Esophagus (tissue), 2 donors: ENCODE results near the gene BCL2. TPM values are rescaled to one million over a fixed set of nuclear protein-coding genes. Genes with fewer than 3 reads are reported as not detected.

Experiments used
- H3K27ac ChIP-seq, 2 donors: one replicate each; pipeline ENCODE4 v1.5.1; 2013; ENCODE audit warnings: low read depth in 2 of 2, mild to moderate bottlenecking in 2 of 2, inconsistent platforms in 1 of 2, low read length in 1 of 2, moderate library complexity in 1 of 2
- H3K27me3 ChIP-seq, 2 donors: one replicate each; pipeline ENCODE4 v1.6.1; 2013; ENCODE audit warnings: low read length in 2 of 2, control low read depth in 1 of 2, mild to moderate bottlenecking in 1 of 2; ENCODE audit not compliant: insufficient read depth in 2 of 2, control insufficient read depth in 1 of 2
- H3K36me3 ChIP-seq, 2 donors: one replicate each; pipeline ENCODE4 v1.6.1; 2013; ENCODE audit warnings: low read length in 1 of 2; ENCODE audit not compliant: control insufficient read depth in 2 of 2, insufficient read depth in 2 of 2
- H3K4me1 ChIP-seq, 2 donors: one replicate each; pipeline ENCODE4 v1.6.1; 2013; ENCODE audit warnings: low read length in 1 of 2; ENCODE audit not compliant: control insufficient read depth in 2 of 2, insufficient read depth in 2 of 2
- H3K4me3 ChIP-seq, 2 donors: one replicate each; pipeline ENCODE4 v1.5.1; 2013; ENCODE audit warnings: low read length in 2 of 2, mild to moderate bottlenecking in 2 of 2, low read depth in 1 of 2, moderate library complexity in 1 of 2
- H3K9me3 ChIP-seq, 2 donors: one replicate each; pipeline ENCODE4 v1.6.1; 2013; ENCODE audit warnings: mild to moderate bottlenecking in 2 of 2, low read depth in 1 of 2, low read length in 1 of 2, moderate library complexity in 1 of 2; ENCODE audit not compliant: control insufficient read depth in 2 of 2, insufficient read depth in 1 of 2
- WGBS, 2 donors: extraction: QIAGEN DNeasy Blood & Tissue Kit; methylation state at CpG; one replicate each; pipeline ENCODE4 v1.1.7; 2013; 5-methylcytosine and 5-hydroxymethylcytosine counted together
- polyA plus RNA-seq, 2 donors: library from polyadenylated mRNA; stranded (reverse); fragments of 200-250 nt; gene quantifications; one replicate each; pipeline ENCODE4 v1.2.3, GENCODE V29; 2013
- donor health status: healthy with polysubstance abuse.
- donor health status: Bipolar disorder and iron deficiency.

The BCL2 gene
- polyA plus RNA-seq, 2 donors: 1.3 to 1.9 TPM

DNA sequence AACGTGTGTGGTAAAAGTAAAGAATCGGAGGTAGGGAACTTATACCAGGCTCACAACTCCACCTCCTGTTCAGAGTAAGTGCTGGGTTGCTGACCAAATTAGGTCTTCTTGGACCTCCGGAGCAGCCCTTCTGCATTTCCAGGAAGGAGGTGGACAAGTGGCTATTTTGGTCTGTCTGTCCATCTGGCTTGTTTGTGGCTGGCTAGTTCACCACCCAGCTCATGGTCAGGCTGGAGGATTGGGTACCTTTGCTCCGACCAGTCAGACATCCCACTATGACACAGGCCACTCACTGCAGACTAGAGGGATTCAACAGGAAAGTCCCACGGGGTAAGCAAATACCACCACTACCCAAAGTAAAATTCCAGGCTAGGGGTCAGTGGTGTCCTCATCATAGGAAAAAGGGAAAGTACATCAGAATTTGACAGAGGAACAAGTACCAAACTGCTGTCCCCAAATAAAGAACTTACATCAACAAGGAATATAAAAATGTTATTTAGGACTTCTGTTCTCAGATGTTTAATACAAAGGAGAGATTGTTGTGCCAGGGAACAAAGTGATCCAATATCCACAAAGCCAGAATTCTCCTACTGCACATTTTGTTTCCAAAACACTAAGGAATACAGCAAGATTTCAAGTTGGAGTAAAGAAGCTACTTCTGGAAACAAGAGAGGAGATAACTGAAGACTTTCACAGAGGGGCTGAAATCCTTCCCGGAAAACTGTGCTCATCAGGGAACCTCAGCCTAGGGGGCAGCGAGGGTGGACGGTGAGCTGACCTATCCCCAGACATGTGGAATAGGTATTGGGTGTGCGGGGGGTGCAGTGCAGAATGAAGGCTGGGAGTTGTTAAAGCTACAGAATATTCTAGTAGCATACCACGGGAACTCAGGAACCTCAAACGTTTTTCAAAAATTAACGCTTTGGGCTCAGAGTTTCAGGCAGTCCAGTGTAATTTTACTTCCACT, 56.9 kb downstream of the BCL2 start:
- H3K27me3 ChIP-seq: no peaks in the 10 kb centered on the region
- H3K9me3 ChIP-seq: no peaks in the 10 kb centered on the region
- H3K4me3 ChIP-seq: no peak overlapping the region
- peaks cover 0 to 4% of the 10 kb centered on the region in 2 donors for H3K4me1 ChIP-seq
- H3K36me3 ChIP-seq: no peaks in the 10 kb centered on the region
- peak overlapping the region; percentile 70 to 71 for H3K27ac ChIP-seq
- 63% methylated on average over 12 of the region's 12 CpGs for WGBS, 2 donors

DNA sequence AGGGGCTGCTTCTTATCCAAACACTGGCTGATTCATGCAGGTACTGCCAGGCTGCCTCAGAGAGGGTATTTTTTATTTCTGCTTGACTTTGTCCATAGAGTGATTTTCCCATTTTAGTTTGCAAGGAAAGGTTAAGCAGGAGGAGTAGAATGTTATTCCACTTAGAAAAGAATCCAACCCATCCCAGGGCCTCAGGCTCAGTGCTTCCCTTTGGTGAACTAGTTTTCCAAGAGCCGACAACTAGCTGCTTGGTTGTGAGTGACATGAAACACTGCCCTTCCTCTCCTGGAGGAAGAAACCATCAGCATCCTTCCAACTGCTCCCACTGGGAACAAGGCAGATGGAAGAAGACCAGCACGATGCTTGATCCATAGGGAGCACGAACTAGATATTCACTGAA, 58.5 kb downstream of the BCL2 start:
- peak overlapping the region in 1 of 2 donors; percentile 56 for H3K27ac ChIP-seq
- no peaks in the 10 kb centered on the region for H3K27me3 ChIP-seq
- H3K4me1 ChIP-seq: peaks cover 0 to 4% of the 10 kb centered on the region in 2 donors
- no peaks in the 10 kb centered on the region for H3K9me3 ChIP-seq
- no peak overlapping the region for H3K4me3 ChIP-seq
- H3K36me3 ChIP-seq: no peaks in the 10 kb centered on the region
- 80 to 88% methylated on average over 3 of the region's 3 CpGs for WGBS, 2 donors

DNA sequence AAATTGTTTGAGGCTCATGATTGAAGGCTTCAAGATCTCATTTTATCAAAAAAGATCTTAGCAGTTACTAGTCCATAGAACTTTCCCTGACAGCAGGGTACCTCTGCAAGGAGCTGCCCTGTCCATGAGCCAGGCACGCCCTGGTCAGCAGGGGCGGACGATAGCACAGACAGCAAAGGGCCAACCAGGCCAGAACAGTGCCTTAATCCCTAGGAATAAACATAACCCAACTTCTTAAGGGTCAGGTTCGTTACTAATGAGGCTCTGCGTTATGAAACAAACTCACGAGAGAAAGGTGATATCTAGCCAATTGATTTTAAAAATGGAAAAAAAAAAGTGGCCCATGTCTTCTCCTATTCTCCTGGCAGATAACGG, 59.2 kb downstream of the BCL2 start:
- WGBS, 2 donors: 64 to 67% methylated on average over 7 of the region's 7 CpGs
- H3K36me3 ChIP-seq: no peaks in the 10 kb centered on the region
- no peaks in the 10 kb centered on the region for H3K27me3 ChIP-seq
- H3K4me1 ChIP-seq: peaks cover 0 to 4% of the 10 kb centered on the region in 2 donors
- H3K27ac ChIP-seq: peak overlapping the region in 1 of 2 donors; percentile 16
- no peak overlapping the region for H3K4me3 ChIP-seq
- H3K9me3 ChIP-seq: no peaks in the 10 kb centered on the region

DNA sequence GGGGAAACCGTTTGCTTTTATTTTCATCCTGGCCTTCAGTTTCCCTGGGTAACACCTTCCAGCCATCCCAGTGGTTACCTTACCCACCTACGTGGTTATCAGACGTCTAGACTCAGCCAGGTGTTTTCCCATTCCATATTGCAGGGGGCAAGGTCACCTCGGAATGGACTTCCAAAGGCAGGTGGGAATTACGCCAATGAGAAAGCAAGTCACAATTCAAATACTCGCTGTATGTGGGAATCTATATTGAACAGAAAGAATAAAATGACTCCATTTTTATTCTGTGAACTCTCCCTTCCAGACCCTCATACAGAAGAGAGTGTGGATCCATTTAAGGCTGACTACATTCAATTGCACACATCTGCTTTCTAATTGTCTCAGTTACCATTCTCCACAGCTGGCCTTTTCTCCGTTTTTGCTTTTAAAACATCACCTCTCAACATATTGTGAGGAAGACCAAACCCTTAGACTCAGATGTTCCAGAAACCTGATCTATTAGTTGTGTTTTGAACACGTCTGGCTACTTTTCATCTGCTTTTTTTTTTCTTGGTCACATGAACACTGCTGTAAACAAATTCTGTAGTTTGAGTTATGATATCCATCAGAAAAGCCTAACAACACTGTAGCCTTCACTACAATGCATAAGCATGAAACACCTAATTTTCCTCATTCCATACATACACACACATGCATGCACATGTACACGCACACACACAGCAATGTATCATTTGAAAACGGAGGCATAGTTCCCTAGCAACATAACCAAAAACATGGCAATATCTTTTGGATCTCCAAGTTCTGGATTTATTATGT, 59.8 kb downstream of the BCL2 start:
- H3K9me3 ChIP-seq: no peaks in the 10 kb centered on the region
- WGBS, 2 donors: 54 to 57% methylated on average over 10 of the region's 10 CpGs

DNA sequence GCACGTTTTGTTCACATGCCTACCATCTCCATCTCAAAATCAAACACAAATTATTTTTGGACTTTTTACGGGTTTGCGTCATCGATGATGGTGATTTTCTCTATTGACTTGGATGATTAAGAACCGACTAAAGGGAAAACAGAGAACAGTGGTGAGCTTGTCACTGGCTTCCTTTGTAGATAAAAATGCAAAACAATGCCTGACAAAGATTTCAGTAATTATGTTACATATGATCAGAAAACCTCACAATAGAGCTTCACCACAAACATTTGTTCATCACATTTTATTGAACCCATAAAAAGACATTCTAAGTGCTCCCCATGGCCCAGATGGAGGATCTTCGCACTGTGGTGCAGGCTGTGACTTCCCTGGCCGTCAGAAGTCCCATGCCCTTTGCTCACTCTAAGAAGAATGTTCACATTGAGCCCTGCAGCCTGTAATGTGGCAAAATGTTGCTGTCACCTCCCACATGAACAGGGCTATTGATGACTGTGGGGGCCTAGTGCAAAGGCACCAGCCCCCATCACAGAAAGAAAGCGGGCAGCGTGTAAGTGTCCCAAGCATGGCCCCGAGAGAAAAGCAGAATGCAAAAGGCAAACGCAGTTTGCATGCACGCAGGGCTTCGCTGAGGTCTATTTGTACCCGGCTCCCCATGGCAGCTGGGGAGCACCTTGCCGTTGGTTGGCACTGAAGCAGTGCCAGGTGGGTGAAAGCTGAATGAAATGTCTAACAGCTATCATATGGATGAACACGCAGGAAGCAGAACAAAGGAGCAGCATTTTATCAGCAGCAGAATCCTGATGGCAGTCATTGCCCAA, 60.6 kb downstream of the BCL2 start:
- Histone ChIP-seq H3K4me1 (peaks cover 2 to 4% of the 10 kb centered on the region in 2 donors), H3K4me3 (no peak overlapping the region), H3K27ac (no peak overlapping the region), H3K36me3 (no peaks in the 10 kb centered on the region), H3K9me3 (no peaks in the 10 kb centered on the region), H3K27me3 (no peaks in the 10 kb centered on the region)
- 74 to 82% methylated on average over 16 of the region's 16 CpGs for WGBS, 2 donors

More for the DNA sequence above, 59.8 kb downstream of the BCL2 start:
- no peaks in the 10 kb centered on the region for H3K36me3 ChIP-seq
- no peak overlapping the region for H3K4me3 ChIP-seq
- no peak overlapping the region for H3K27ac ChIP-seq
- H3K27me3 ChIP-seq: no peaks in the 10 kb centered on the region
- H3K4me1 ChIP-seq: peaks cover 2 to 4% of the 10 kb centered on the region in 2 donors

DNA sequence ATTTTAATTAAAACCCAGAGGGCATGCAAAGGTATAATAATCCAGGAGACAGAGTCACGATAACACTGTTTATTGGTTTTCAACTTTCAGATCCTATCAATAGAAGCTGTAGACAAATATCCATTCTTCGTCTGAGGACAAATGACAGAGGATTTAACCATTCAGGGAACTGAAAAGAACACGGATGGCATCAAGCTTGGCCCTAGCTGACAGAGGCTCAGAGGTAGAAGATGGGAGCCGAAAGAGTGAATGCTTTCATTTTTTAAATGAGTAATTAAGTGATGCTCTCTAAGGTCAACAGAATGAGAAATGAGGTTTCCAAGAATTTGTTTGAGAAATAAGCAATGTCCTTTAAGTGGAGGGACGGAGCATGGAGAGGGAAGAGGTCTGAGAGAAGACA, 62.1 kb downstream of the BCL2 start:
- no peak overlapping the region for H3K4me3 ChIP-seq
- no peak overlapping the region for H3K27ac ChIP-seq
- 66 to 70% methylated on average over 5 of the region's 5 CpGs for WGBS, 2 donors
- H3K9me3 ChIP-seq: no peaks in the 10 kb centered on the region
- H3K36me3 ChIP-seq: no peaks in the 10 kb centered on the region
- peaks cover 2 to 4% of the 10 kb centered on the region in 2 donors for H3K4me1 ChIP-seq
- H3K27me3 ChIP-seq: no peaks in the 10 kb centered on the region

DNA sequence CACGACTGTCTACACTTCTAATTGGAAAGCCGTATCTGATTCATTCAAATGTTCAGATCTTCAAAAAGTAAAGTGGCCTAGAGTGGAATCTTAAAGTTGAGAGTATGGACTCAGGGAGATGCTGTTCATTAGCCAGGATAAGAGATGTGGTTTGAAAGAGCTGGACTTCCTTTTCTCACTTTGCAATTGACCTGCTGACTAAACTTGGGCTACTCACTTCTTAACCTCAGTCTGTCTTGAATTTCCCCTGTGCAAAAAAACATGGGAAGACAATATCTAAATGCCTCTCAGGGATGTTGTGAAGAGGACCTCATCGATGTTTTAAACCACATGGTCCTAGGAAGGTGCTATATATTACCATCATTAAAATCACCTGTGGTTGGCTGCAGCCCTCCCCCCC, 64.1 kb downstream of the BCL2 start:
- WGBS, 2 donors: 84 to 88% methylated on average over 3 of the region's 3 CpGs
- Histone ChIP-seq H3K9me3 (no peaks in the 10 kb centered on the region), H3K27ac (no peak overlapping the region), H3K4me3 (no peak overlapping the region), H3K4me1 (peaks cover 2% of the 10 kb centered on the region in 2 donors), H3K27me3 (no peaks in the 10 kb centered on the region), H3K36me3 (no peaks in the 10 kb centered on the region)

DNA sequence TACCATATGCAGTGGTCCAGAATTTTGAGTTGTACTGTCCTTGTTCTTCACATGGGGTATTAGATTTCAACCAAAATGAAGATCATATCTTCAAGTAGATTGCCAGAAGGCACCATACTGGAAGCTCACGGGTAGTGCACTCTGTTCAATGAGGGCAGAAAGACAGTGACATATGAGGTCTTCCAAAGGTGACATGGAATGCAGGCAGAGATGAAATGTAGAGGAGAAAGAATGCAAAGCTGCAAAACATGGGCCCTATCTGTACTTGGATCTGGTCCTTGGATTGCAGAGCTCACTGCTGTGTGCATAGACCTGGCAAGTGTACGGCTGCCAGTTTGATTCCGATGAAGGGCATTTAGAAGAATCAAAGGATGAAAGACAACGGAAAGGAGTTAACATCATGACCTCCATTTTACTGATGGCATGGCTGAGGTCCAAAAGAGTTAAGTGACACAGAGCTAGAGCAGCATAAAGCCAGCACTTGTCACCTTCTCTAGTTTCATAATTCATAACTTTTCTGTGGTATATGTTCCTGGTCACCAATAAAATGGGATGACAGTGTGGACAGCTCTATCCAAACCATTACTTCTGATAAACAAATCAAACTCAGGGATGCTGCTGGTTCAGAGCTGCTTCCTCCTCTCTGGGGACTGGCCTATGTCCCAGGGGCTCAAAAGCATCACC, 64.7 kb downstream of the BCL2 start:
- H3K27ac ChIP-seq: no peak overlapping the region
- H3K36me3 ChIP-seq: no peaks in the 10 kb centered on the region
- 83 to 86% methylated on average over 4 of the region's 4 CpGs for WGBS, 2 donors
- peaks cover 2% of the 10 kb centered on the region in 2 donors for H3K4me1 ChIP-seq
- H3K27me3 ChIP-seq: no peaks in the 10 kb centered on the region
- H3K9me3 ChIP-seq: no peaks in the 10 kb centered on the region
- H3K4me3 ChIP-seq: no peak overlapping the region
